ENCODE data around the gene BLMH. TPM values are rescaled to one million over a fixed set of nuclear protein-coding genes. Genes with fewer than 3 reads are reported as not detected.
"Not testable (repeated sequence)": the region's sequence is repeated elsewhere in the genome, so short reads cannot be mapped to it uniquely, and the experiment has no call there.

The BLMH gene
- total RNA-seq, 1 experiment from 2014 or later: 51.2 TPM

GRCh38 chr17:30207655-30208054, 84.1 kb downstream of the BLMH start:
- ATAC-seq (no peak), DNase-seq (ENCODE audit: low read depth, low spot score) (no peak)
- no peaks in the 10 kb centered on the region for H3K36me3 ChIP-seq (ENCODE audit: control insufficient read depth in 1 of 2, insufficient read depth in 2 of 2, low read length in 2 of 2)
- CTCF ChIA-PET: no interaction called here
- H3K4me3 ChIP-seq (replicated peaks in 1 of 2; ENCODE audit: low read depth in 1 of 2, low read length in 2 of 2): no peak overlapping the region
- intact Hi-C loops (cut with micrococcal nuclease): no loop called here
- BruUV-seq (replicated peaks): no TSS peak
- H3K79me2 ChIP-seq (ENCODE audit: insufficient read depth, low read length): no peaks in the 10 kb centered on the region
- H2AFZ ChIP-seq (ENCODE audit: low read depth, low read length, poor library complexity, severe bottlenecking): no peak overlapping the region
- H3K9me3 ChIP-seq (ENCODE audit: control insufficient read depth in 1 of 2, insufficient read depth in 1 of 2, low read depth in 1 of 2, low read length in 2 of 2): no peaks in the 10 kb centered on the region
- POLR2A ChIA-PET: no interaction called here
- RAD21 ChIA-PET (ENCODE audit: low non-redundant PET in 1 of 2, low total read pairs in 2 of 2, uncharacterized antibody in 2 of 2, unreplicated experiment in 2 of 2): no interaction called here
- H3K27ac ChIP-seq (ENCODE audit: low read depth, low read length): no peak overlapping the region
- H3K9ac ChIP-seq (ENCODE audit: low read length): no peak overlapping the region
- H3K4me2 ChIP-seq (ENCODE audit: low read length): no peak overlapping the region
- H4K20me1 ChIP-seq (ENCODE audit: insufficient read depth): no peaks in the 10 kb centered on the region
- no peaks in the 10 kb centered on the region for H3K4me1 ChIP-seq (ENCODE audit: control insufficient read depth in 1 of 2, insufficient read depth in 2 of 2, low read length in 2 of 2)
- H3K9me2 ChIP-seq (ENCODE audit: insufficient read depth): no peaks in the 10 kb centered on the region
- H3K27me3 ChIP-seq (ENCODE audit: insufficient read depth, low read length): no peaks in the 10 kb centered on the region
- no peak for TF ChIP-seq RAD21 (IDR thresholded peaks at IDR 0.05; ENCODE audit: low read depth)

- RAD21 ChIA-PET (ENCODE audit: low non-redundant PET in 1 of 2, low total read pairs in 2 of 2, uncharacterized antibody in 2 of 2, unreplicated experiment in 2 of 2): no interaction called here
- CTCF ChIA-PET: no interaction called here
- POLR2A ChIA-PET: no interaction called here
Measured at GRCh38 chr17:30203471-30203981, 88.2 kb downstream of the BLMH start.

GRCh38 chr17:30200656-30201055, 91.1 kb downstream of the BLMH start:
- H3K4me2 ChIP-seq (ENCODE audit: low read length); H3K4me1 ChIP-seq (ENCODE audit: control insufficient read depth in 1 of 2, insufficient read depth in 2 of 2, low read length in 2 of 2); BruUV-seq (replicated peaks); H4K20me1 ChIP-seq (ENCODE audit: insufficient read depth); H2AFZ ChIP-seq (ENCODE audit: low read depth, low read length, poor library complexity, severe bottlenecking); H3K79me2 ChIP-seq (ENCODE audit: insufficient read depth, low read length); H3K36me3 ChIP-seq (ENCODE audit: control insufficient read depth in 1 of 2, insufficient read depth in 2 of 2, low read length in 2 of 2); DNase-seq (ENCODE audit: low read depth, low spot score); H3K4me3 ChIP-seq (replicated peaks in 1 of 2; ENCODE audit: low read depth in 1 of 2, low read length in 2 of 2); RAD21 ChIA-PET (ENCODE audit: low non-redundant PET in 1 of 2, low total read pairs in 2 of 2, uncharacterized antibody in 2 of 2, unreplicated experiment in 2 of 2); POLR2A ChIA-PET; ATAC-seq; H3K9ac ChIP-seq (ENCODE audit: low read length); H3K9me2 ChIP-seq (ENCODE audit: insufficient read depth); H3K27me3 ChIP-seq (ENCODE audit: insufficient read depth, low read length); intact Hi-C loops (cut with micrococcal nuclease); H3K27ac ChIP-seq (ENCODE audit: low read depth, low read length); H3K9me3 ChIP-seq (ENCODE audit: control insufficient read depth in 1 of 2, insufficient read depth in 1 of 2, low read depth in 1 of 2, low read length in 2 of 2): not testable (repeated sequence)
- CTCF ChIA-PET: interaction anchor here (0.6 kb wide), 1 partner anchor 129 kb away, joined by 3 read pairs; no protein-coding TSS in a partner anchor

More at GRCh38 chr17:30203471-30203981, 88.2 kb downstream of the BLMH start:
- Histone ChIP-seq H3K9ac (ENCODE audit: low read length) (no peak overlapping the region), H2AFZ (ENCODE audit: low read depth, low read length, poor library complexity, severe bottlenecking) (no peak overlapping the region), H3K9me3 (ENCODE audit: control insufficient read depth in 1 of 2, insufficient read depth in 1 of 2, low read depth in 1 of 2, low read length in 2 of 2) (no peaks in the 10 kb centered on the region), H4K20me1 (ENCODE audit: insufficient read depth) (no peaks in the 10 kb centered on the region), H3K36me3 (ENCODE audit: control insufficient read depth in 1 of 2, insufficient read depth in 2 of 2, low read length in 2 of 2) (no peaks in the 10 kb centered on the region), H3K4me3 (replicated peaks in 1 of 2; ENCODE audit: low read depth in 1 of 2, low read length in 2 of 2) (no peak overlapping the region), H3K27me3 (ENCODE audit: insufficient read depth, low read length) (no peaks in the 10 kb centered on the region), H3K4me2 (ENCODE audit: low read length) (no peak overlapping the region), H3K9me2 (ENCODE audit: insufficient read depth) (no peaks in the 10 kb centered on the region), H3K27ac (ENCODE audit: low read depth, low read length) (no peak overlapping the region), H3K79me2 (ENCODE audit: insufficient read depth, low read length) (no peaks in the 10 kb centered on the region), H3K4me1 (ENCODE audit: control insufficient read depth in 1 of 2, insufficient read depth in 2 of 2, low read length in 2 of 2) (no peaks in the 10 kb centered on the region)
- DNase-seq (ENCODE audit: low read depth, low spot score) (no peak), ATAC-seq (peak; percentile 78)
- no TSS peak for BruUV-seq (replicated peaks)
- intact Hi-C loops (cut with micrococcal nuclease): no loop called here
- TF ChIP-seq RAD21 (IDR thresholded peaks at IDR 0.05; ENCODE audit: low read depth): peak; percentile 6; the same call in 1 of the 2 replicates
- TF ChIP-seq CTCF (IDR thresholded peaks at IDR 0.05 in 2 of 3, conservative IDR thresholded peaks at IDR 0.05 in 1 of 3; ENCODE audit: borderline replicate concordance in 1 of 3, insufficient read depth in 1 of 3, low read depth in 2 of 3, low read length in 2 of 3): peak in 2 of 3 experiments; percentile 20 to 26; a peak in 3 of 6 replicates
- TF ChIP-seq EZH2 (IDR thresholded peaks at IDR 0.05): no peak
